Lower leg skin (tissue), 3 donors: ENCODE results near the gene SCAPER.

Experiments
- CTCF ChIP-seq, 3 donors: fragments of 450-650 bp; IDR thresholded peaks; one replicate each; pipeline ENCODE4 v1.5.1; 2016; ENCODE audit warnings: antibody characterized with exemption in 3 of 3, mild to moderate bottlenecking in 3 of 3, moderate library complexity in 2 of 3
- POLR2A ChIP-seq, 2 donors: fragments of 450-650 bp; IDR thresholded peaks; one replicate each; pipeline ENCODE4 v1.6.1; 2016 to 2017; ENCODE audit warnings: antibody characterized with exemption in 2 of 2, mild to moderate bottlenecking in 1 of 2, moderate library complexity in 1 of 2

- TF ChIP-seq CTCF (IDR thresholded peaks at IDR 0.05) (no peak), POLR2A (IDR thresholded peaks at IDR 0.05) (no peak)
These were observed 33.2 kb downstream of the SCAPER start for GRCh38 chr15:76871930-76872329.
